HG02840 (cell line): ENCODE data around the gene CCDC3.
"Not testable (repeated sequence)": the region's sequence is repeated elsewhere in the genome, so short reads cannot be mapped to it uniquely, and the experiment has no call there.

Source experiments
- ATAC-seq: cut with Tn5 transposase; IDR thresholded peaks from one replicate; pipeline ENCODE4 v1.9.1; 2021; ENCODE audit warnings: mild to moderate bottlenecking, moderate library complexity, moderate number of reproducible peaks; ENCODE audit not compliant: unreplicated experiment, low FRiP score

The CCDC3 gene

DNA sequence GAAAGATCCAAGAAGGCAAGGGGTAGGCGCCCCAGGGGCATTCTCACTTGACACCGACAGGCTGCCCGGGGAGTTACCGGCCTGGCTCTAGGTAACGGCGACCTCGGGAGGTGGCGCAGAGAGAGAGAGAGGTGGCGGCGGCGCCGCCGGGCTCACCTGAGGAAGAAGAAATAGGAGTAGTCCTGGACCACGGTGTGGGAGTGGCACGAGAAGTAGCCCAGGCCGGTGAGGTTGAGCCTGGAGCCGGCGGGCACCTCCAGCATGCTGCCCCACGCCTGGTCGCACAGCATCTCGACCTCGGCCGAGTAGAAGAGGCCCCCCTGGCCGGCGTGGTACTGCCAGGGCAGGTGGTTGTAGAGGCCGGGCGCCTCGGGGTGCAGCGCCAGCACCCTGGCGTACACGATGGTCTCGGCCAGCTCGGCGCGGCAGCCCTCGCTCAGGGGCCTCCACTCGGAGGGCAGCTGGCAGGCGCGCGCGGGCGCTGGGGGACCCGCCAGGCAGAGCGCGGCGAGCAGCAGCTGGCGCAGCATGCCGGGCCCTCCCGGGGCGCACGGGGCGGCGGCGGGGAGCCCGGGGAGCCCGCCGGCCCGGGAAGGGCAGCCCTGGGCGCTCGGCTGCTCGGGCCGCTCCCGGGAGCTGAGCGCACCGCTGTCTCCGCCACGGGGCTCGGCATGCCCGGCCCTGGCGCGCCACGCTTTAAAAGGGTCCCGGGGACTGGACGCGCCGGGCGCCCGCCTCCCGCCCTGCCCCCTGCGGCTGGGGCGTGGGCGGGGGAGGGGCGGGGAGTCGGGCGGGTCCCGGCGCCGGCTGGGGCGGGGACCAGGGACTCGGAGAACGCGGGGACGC is at the start of gene CCDC3:
Gene CCDC3 (minus strand): TSS at position 673 of the 846 bp plus-strand sequence. CDS start 143 bp downstream, at position 530.
- no peak for ATAC-seq

DNA sequence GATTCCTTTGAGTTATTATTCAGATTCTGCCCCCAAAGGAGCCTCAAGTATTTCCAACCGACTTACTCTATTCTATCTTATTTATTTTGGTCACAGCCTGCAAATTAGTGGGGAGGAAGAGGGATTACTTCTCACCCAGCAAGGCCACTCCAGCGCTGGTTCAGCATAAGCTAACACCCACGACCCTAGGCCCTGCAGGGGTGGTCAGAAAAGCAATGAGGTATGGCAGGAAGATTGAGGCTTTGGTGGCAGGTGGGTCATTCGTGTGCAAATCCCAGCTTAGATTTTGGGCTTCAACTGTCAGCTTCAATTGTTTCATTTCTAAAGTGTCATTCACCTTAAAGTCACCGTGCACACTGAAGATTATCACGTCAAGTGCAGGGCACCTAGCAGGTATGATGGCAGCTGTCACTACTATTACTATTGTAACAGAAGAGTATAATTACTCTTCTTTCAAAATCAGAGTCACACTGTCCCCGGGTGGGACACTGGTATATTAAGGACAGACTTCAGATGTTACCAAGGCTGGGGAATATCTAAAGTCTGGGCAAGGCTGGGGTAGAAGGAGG is 49.7 kb upstream of the CCDC3 start:
- ATAC-seq: no peak

DNA sequence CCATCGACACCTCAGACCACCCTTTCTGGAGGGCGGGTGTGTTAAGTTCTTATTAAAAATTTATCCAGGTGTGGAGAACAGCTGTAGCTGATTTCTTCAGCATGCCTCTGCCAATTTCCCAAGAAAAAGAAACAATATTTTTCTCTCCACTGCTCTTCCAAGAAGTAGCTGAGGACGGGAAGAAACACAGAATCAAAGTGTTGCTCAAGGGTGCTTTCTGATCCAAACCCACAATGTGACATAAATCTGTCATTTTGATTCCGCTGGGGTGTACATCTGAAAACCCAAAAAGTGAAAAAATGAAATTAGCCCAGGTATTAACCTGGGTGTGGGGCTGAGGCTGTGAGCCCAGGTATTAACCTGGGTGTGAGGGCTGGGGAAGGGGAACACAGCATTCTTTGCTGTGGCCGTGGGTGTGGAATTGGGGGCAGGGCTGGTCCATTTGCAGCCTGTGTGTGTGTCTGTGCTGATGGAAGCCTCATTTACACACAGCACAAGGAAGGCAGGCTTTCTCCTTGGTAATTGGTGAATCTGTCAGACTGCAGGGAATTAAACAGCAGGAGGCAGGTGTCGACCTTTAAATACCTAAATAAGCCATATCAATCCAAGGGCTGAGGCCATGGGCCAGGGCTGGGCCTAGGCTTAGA is 48.4 kb upstream of the CCDC3 start:
- no peak for ATAC-seq

DNA sequence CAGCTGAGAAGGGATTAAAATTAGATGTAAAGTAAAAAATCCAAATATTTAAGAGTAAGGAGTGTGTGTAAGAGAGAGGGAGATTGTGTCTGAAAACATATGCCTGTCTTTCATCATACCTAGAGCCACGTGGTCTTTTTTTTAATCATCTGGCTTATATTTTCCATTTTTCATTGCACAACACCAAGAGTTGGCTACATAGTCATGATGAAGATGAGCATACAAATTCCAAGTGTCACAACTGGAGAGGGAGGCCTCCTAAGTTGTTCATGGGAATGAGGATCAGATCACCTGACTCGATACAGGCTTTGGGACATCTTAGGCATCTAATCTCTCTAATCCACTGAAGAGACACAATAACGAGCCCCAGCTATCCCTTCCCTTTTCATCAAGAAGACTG is 47.2 kb upstream of the CCDC3 start:
- ATAC-seq: no peak

DNA sequence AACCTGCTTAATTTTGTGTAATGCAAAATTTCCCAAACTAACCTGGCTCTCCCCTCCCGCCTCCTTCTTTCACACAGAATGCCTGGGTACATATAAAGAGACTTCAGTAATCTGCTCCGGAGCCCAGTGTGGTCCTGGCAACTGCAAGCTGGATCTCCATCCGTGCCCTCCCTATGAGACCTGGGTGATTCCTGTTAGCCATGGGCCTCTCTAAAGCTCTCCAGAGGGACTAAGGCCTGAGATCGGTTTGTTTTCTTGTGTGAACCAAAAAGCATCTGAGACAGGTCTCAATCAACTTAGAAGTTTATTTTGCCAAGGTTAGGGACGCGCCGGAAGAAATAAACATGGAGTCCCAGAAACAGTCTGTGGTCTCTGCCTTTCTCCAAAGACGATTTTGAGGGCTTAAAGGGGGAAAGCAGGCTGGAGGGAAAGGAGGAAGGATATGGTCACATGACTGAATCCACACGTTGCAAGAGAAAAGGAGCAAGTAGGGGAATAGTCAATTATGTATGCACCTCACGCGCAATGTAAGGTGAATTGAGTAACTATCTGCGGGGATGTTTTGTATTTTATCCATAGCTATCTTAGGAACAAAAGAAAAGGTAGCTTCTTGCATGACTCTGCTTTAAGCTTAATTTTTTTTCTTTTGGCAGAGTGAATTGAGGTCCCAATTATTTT is 46.2 kb upstream of the CCDC3 start:
- no peak for ATAC-seq

DNA sequence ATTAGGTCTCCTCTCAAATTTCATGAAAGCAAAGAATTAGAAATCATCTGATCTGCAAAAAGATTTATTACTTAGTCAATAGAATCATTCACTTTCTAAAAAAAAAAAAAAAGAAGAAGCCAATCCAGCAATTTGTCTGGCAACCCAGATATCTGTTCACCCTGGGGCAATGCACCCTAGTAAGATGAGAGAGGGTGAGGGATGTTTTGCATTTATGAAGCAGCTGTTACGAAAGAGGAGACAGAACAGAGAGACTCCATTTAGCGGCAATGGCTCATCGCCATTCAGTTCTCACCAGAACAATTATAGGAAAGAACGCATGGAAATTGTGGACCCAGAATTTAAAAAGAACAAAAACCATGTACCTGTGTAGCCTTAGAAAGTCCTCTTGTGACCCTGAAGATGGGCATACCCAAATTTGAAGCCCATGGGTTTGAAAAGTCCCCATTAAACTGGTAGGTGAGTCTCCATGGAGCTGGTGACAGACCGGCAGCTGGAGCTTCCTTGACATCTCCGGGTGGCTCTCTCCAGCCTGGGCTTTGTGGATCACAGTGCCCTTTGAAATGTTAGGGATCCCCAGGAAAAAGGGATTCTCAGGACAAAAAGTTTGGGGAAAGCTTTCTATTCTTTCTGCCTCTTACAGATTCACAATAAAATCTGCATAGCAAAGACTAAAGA is 45.5 kb upstream of the CCDC3 start:
- ATAC-seq: no peak

DNA sequence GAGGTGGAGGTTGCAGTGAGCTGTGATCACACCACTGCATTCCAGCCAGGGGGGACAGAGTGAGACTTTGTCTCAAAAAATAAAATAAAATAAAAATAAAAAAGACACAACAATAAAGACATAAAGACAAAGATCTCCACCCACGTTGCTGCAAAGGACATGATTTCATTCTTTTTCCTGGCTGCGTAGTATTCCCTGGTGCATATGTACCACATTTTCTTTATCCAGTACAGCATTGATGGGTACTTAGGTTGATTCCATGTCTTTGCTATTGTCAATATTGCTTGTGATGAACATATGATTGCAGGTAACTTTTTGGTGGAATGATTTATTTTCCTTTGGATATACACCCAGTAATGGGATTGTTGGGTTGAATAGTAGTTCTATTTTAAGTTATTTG is 42.0 kb upstream of the CCDC3 start:
- no peak for ATAC-seq

DNA sequence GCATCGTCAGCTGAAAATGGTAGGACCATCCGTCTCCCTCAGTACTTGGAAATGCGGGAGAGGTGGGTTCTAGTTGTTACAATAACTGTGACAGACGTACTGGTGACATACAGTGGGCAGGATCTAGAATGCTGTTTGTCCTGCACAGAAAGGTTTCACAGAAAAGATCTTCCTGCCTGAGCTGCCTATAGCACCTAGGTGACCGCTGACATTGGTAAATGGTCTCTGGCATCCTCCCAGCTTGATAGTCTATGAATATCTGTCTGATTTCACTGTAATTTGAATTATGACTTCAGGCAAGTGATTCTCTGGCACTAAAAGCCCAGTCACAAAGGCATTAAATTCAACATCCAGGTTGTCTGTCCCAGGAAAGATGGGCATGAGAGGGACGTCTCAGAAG is 38.2 kb upstream of the CCDC3 start:
- ATAC-seq: no peak

DNA sequence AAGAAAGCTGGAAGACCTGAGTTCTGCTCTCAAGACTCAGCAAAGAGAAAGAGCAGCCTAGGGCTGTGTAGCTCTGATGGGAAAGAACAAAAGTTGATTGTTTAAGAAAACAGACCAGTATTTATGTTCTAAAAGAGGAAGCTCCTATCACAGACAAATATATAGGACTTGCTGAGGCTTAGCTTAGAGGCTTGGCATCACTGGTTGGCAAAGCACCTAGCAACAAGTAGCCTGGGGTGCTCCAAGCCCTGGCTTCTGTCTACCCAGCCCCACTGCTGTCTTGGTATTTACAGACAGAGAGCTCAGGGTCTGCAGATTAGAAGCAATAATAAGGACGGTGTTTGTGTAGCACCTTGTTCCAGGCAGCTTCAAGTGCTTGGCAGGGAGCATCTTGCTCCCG is 36.9 kb upstream of the CCDC3 start:
- no peak for ATAC-seq

DNA sequence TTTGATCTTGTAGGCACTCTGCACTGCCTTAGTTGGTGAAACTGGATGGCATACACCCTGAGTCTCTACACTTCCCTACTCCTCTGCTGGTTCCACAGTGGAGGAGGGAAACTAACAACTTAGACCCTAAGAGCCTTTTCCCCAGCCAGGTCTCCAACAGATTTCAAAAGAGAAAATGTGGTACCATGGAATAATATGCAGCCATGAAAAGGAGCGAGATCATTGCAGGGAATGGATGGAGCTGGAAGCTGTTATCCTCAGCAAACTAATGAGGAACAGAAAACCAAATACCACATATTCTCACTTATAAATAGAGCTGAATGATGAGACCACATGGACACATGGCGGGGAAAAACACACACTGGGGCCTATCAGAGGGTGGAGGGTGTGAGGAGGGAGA is 36.3 kb upstream of the CCDC3 start:
- no peak for ATAC-seq

DNA sequence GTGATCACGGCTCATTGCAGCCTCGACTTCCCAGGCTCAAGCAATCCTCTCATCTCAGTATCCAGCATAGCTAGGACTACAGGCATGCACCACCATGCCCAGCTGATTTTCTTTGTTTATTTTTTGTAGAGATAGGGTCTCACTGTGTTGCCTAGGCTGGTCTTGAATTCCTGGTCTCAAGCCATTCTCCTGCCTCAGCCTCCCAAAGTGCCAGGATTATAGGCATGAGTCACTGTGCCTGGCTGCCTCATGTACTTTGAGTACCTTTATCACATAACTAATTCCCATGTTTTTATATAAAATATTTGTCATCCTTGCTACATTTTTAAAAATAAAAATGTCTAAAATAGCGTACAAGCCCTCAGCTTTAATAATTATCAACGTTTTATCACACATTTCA is 35.3 kb upstream of the CCDC3 start:
- no peak for ATAC-seq

DNA sequence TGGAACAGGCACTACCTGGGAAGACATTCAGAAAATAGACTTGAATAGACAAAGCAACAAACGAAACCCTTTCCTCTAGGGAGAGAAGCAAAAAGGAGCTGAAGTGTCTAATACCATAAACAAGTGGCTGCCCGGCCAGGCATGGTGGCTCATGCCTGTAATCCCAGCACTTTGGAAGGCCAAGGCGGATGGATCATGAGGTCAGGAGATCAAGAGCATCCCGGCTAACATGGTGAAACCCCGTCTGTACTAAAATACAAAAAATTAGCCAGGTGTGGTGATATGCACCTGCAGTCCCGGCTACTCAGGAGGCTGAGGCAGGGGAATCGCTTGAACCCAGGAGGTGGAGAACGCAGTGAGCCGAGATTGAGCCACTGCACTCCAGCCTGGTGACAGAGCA is 34.2 kb upstream of the CCDC3 start:
- ATAC-seq: not testable (repeated sequence)

DNA sequence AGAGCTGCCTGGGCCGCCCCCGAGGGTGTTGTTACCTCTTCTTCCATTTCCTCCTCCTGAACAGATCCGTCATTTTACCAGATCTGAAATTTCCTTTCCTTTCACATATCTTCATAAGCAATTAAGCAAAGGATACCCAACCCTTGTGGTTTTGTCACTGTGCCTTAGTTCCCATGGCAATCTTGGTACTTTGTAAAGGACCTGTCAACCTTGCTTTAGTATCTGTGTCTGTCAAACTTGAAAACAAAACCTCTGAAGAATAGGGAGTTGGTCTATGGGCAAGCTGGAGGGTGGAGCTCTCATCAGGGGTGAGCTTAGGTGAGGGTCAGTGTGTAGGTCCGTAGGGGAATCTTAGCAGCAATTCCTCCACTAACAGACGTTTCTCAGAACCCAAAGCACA is 25.4 kb upstream of the CCDC3 start:
- no peak for ATAC-seq

DNA sequence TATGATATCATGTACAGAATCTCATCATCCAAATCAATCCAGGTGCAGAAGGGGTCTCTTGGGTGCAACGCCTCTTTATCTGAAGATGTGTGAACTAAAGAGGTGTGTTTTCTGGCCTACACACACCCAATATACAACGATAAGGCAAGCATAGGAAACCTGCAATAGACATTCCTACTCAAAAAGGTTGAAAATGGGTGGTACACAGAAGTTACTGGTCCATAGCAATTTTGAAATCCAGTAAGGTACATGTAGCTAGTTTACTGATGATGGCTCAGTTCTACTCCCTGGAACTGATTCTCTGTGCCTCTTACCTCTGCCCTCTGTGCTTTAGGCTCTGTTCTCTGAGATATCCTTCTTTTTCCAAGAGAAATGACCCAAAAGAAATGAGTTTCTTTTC is 22.2 kb upstream of the CCDC3 start:
- ATAC-seq: no peak

DNA sequence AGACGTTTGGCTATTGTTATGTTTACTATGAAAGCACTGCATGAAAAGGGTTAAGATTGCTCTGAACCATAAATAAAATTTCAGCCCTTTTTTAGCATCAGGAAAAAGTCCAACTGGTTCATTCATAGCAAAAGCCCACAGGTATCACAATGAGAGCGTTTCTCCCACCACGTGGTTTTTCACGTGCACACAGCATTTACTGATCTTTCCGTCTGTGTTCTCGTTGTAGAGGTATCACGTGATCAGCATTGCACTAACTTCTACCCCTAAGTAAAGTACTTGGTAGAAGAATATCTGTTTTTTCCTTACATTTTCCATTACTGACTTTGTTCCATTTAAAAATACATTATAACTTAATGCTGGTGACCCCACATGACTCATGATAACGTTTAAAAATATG is 17.8 kb upstream of the CCDC3 start:
- no peak for ATAC-seq

DNA sequence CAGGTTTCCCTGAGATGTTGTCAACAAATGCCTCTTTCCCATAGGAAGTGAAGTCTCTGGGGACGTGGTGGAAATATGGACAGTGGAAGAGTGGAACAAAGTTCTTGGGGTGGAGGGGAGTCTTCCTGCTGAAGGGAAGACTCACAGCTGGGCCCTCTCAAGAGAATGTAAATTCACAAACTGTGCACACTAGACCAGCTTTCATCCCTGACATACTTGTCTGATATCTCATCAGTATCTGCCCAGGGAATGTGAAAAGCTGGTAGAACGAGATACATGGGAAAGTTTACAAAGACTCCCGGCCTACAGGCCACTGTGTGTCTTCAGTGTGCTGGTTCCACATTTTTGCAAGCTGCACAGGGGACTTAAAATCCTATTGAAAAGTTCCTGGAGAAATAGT is 16.7 kb upstream of the CCDC3 start:
- no peak for ATAC-seq

DNA sequence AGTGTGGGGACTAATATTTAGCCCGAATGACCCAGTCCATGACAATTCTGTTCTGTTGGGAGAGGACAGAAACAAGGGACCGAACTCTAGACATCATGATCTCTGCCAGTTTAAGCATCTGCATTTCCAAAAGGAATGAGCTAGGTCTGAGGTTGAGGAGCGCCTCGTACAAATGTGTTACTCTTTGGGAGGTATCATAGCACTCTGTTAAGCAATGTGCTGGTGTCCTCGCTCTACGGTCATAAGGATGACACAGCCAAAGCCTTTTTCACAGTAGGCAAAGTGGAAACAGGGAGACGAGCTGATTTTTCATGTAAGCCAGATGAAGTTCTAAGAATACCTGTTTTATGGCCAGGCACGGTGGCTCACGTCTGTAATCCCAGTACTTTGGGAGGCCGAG is 15.4 kb upstream of the CCDC3 start:
- ATAC-seq: no peak

DNA sequence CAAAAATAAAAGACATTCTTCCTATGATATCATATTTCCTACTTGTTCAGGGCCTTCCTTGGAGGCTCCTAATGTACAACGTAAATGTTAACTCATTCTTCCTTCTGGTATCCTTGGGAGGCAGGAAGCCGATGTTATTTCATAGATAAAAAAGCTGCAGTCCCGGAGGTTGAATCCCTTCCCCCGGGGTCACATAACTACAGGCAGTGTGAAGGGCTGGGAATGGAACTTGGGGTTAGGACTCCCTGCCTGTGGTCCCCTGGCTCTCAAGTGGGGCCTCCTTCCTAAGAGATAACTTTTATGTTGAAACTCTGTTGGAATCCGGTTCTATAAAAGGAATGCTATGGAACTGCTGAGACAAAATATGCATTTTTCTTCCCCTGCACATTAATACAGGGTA is 14.9 kb upstream of the CCDC3 start:
- no peak for ATAC-seq

DNA sequence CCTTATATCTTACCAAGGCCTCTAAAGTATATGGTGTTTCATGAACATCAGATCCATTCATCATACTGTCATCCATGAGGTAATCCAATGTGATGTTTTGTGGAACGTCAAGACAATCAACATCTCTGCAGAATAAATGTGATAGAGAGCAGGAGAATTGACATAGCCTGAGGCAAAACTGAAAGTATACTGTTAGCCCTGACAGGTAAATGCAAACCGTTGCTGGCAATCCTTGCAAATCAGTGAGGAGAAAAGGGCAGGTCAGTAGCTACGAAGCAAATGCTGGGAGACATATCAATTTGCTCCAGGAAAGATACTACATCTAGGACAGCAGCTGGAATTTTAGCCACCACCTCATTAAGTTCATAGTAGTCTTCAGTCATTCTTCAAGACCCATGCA is 4.5 kb upstream of the CCDC3 start:
- ATAC-seq: no peak

DNA sequence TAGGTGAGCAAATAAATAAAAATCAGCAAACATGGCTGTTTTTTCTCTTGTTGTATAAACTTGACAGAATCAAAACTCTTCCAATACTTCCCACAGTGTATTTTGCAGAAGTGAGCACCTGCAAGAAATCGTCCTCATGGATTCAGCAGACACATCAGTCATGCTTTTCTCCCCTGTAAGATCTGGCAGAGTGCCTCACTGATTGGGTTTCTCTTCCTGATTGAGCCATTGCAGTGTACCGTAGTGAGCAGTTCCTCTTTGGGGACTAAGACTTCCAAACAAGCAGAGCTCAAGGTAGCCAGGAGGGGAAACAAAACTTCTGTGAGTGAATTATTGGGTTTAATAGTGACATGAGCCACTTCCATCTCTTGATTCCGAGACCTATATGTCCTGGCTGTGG is 2.2 kb upstream of the CCDC3 start:
- ATAC-seq: no peak

DNA sequence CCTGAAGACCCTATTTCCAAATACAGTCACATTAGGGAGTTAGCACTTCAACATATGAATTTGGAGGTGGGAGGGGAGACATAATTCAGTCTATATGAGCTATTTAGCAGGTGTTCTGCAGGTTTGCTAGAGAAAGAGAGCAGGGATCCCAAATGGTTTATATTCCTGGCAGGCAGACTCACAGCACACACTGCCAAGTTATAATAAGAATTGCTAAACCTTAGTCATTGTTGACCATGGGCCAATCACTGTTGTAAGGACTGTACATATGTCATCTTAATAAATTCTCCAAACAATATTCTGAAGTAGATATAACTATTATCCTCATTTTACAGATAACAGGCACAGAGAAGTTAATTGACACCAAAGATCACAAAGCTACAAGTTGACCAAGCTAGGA is 1.5 kb upstream of the CCDC3 start:
- no peak for ATAC-seq
